ENCODE data around the gene GNG4.

GRCh38 chr1:235549351-235550139 is 100.0 kb downstream of the GNG4 start:
- TF ChIP-seq POLR2A (IDR thresholded peaks at IDR 0.05; ENCODE audit: low read depth, low read length), result no peak
- no peak for TF ChIP-seq BRCA1 (IDR thresholded peaks at IDR 0.05; ENCODE audit: low read depth, low read length)
- no peak for TF ChIP-seq TAF1 (IDR thresholded peaks at IDR 0.05; ENCODE audit: borderline replicate concordance, low read depth, low read length)
- no peak for TF ChIP-seq EP300 (IDR thresholded peaks at IDR 0.05; ENCODE audit: borderline replicate concordance in 1 of 2, control insufficient read depth in 1 of 2, low read depth in 2 of 2, low read length in 2 of 2)
- no peak for TF ChIP-seq EZH2 (IDR thresholded peaks at IDR 0.05; ENCODE audit: borderline replicate concordance, control insufficient read depth, low read depth, low read length)
- TF ChIP-seq POLR2AphosphoS5 (IDR thresholded peaks at IDR 0.05; ENCODE audit: low read length), result no peak
- TF ChIP-seq CTCF (IDR thresholded peaks at IDR 0.05 in 2 of 3, conservative IDR thresholded peaks at IDR 0.05 in 1 of 3; ENCODE audit: control insufficient read depth in 2 of 3, extremely low read depth in 1 of 3, insufficient read depth in 1 of 3, low read depth in 3 of 3, low read length in 3 of 3), result no peak
- TF ChIP-seq JUND (IDR thresholded peaks at IDR 0.05; ENCODE audit: low read depth, low read length), result no peak
- no peak for TF ChIP-seq CEBPZ (IDR thresholded peaks at IDR 0.05; ENCODE audit: low read depth, low read length)
- TF ChIP-seq ZBTB33 (IDR thresholded peaks at IDR 0.05), result no peak
- no peak for TF ChIP-seq ZNF274 (IDR thresholded peaks at IDR 0.05; ENCODE audit: insufficient read depth, insufficient read length)
- TF ChIP-seq SIX5 (IDR thresholded peaks at IDR 0.05; ENCODE audit: low read depth, low read length, severe bottlenecking), result no peak
- TF ChIP-seq CREB1 (IDR thresholded peaks at IDR 0.05; ENCODE audit: low read depth), result no peak
- no peak for TF ChIP-seq SKIL (IDR thresholded peaks at IDR 0.05; ENCODE audit: low read depth, poor library complexity, severe bottlenecking)
